ENCODE results near the gene ZNF490.
A peak's percentile ranks its signal among the peaks of the same experiment; 100 is the strongest.
"Not testable (repeated sequence)": the region's sequence is repeated elsewhere in the genome, so short reads cannot be mapped to it uniquely, and the experiment has no call there.

Gene ZNF490

GRCh38 chr19:12567951-12568350 lies 42.7 kb downstream of the ZNF490 start:
- H3K36me3 ChIP-seq (ENCODE audit: insufficient read depth, low read length) = no peaks in the 10 kb centered on the region
- H3K4me3 ChIP-seq (ENCODE audit: low read depth in 1 of 2, low read length in 2 of 2) = no peak overlapping the region
- no peaks in the 10 kb centered on the region for H3K9me3 ChIP-seq (ENCODE audit: low read length)
- no peak overlapping the region for H3K27ac ChIP-seq (ENCODE audit: low read depth, low read length)
- H3K9ac ChIP-seq (ENCODE audit: low read length) = no peak overlapping the region
- no peaks in the 10 kb centered on the region for H3K27me3 ChIP-seq (ENCODE audit: control insufficient read depth in 1 of 2, insufficient read depth in 2 of 2, low read length in 2 of 2)
- H3K4me1 ChIP-seq (ENCODE audit: insufficient read depth, low read length) = no peaks in the 10 kb centered on the region

GRCh38 chr19:12566380-12566779 lies 44.2 kb downstream of the ZNF490 start:
- not testable (repeated sequence) for H3K27ac ChIP-seq (ENCODE audit: low read depth, low read length); H3K9ac ChIP-seq (ENCODE audit: low read length); H3K4me3 ChIP-seq (ENCODE audit: low read depth in 1 of 2, low read length in 2 of 2); H3K36me3 ChIP-seq (ENCODE audit: insufficient read depth, low read length); H3K27me3 ChIP-seq (ENCODE audit: control insufficient read depth in 1 of 2, insufficient read depth in 2 of 2, low read length in 2 of 2); H3K9me3 ChIP-seq (ENCODE audit: low read length); H3K4me1 ChIP-seq (ENCODE audit: insufficient read depth, low read length)

- Histone ChIP-seq H3K27ac (ENCODE audit: low read depth, low read length) (peak overlapping the region; percentile 55), H3K4me1 (ENCODE audit: insufficient read depth, low read length) (no peaks in the 10 kb centered on the region), H3K9me3 (ENCODE audit: low read length) (no peaks in the 10 kb centered on the region), H3K36me3 (ENCODE audit: insufficient read depth, low read length) (no peaks in the 10 kb centered on the region), H3K4me3 (ENCODE audit: low read depth in 1 of 2, low read length in 2 of 2) (no peak overlapping the region), H3K27me3 (ENCODE audit: control insufficient read depth in 1 of 2, insufficient read depth in 2 of 2, low read length in 2 of 2) (no peaks in the 10 kb centered on the region), H3K9ac (ENCODE audit: low read length) (no peak overlapping the region)
Observed at GRCh38 chr19:12564016-12564664, 46.5 kb downstream of the ZNF490 start.

DNA sequence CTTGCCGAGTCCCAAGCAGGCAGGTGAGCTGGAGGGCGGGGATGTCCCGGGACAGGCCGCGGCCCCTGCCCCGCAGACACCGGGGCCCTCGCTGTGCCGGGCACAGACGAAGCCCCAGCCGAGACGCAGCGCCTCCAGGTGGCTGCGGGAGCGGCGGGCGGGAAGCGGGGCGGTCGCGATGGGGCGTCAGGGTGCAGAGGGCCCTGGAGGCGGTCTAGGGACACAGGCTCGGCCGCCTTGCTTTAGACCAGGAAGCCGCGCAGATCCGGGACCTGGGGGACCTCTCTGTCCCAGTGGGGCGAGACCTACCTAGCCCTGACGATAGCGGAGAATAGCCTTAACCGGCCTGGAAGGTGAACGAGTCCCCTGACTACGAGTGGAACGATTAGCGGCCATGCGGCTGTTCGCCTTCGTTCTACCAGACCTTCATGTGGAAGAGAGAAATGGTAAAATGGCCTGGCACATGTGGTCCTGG lies 55.1 kb downstream of the ZNF490 start:
- H3K4me3 ChIP-seq (ENCODE audit: low read depth in 1 of 2, low read length in 2 of 2) = no peak overlapping the region
- H3K27ac ChIP-seq (ENCODE audit: low read depth, low read length) = no peak overlapping the region

DNA sequence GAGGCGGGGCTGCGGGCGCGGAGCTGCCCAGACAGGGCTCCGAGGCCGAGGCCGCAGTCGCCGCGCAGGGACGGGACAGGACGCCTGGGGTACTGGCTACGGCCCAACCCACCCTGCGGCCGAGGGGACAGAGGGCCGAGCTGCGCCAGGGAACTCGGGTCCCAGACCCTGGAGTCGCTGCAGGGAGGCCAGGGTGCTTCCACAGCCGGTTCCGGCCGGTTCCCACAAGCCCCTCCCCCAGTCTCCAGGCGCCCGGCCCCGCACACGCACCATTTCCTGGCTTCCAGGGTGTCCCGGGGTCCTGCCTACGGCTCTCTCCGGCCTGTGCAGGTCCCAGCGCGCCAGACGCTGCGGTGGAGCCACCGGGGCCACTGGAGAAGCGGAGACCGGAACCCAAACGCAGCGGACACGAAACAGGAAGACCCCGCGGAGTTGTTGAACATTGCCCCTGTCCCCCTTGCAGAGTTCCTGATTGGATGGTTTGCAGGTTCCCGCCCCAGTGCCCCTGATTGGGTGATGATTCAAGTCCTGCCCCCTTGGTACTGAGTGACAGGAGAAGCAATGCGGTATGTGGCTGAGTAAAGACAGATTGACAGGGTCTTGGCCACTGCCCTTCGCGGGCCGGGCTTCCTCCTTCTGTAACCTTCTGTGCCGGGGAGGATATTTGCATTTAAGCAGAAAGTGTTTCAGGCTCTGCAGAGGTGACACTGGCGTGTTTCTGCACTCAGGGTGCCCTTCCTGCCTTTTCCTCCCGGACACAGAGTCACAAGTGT lies 59.4 kb downstream of the ZNF490 start, which contains the start of gene ZNF564:
TSS of gene ZNF564 (minus strand) at position 423 of the 773 bp plus-strand sequence. CDS start at position 273, 150 bp downstream.
- no peaks in the 10 kb centered on the region for H3K9me3 ChIP-seq (ENCODE audit: low read length)
- peak within 1 kb of the TSS; percentile 99 for H3K27ac ChIP-seq (ENCODE audit: low read depth, low read length)
- peak within 1 kb of the TSS; percentile 93 to 95 for H3K4me3 ChIP-seq (ENCODE audit: low read depth in 1 of 2, low read length in 2 of 2)
- no peaks in the 10 kb centered on the region for H3K36me3 ChIP-seq (ENCODE audit: insufficient read depth, low read length)
- H3K27me3 ChIP-seq (ENCODE audit: control insufficient read depth in 1 of 2, insufficient read depth in 2 of 2, low read length in 2 of 2) = no peaks in the 10 kb centered on the region
- H3K9ac ChIP-seq (ENCODE audit: low read length) = peak within 1 kb of the TSS; percentile 88
- H3K4me1 ChIP-seq (ENCODE audit: insufficient read depth, low read length) = peaks cover 22% of the 10 kb centered on the region

More for the DNA sequence above, 55.1 kb downstream of the ZNF490 start:
- peaks cover 4% of the 10 kb centered on the region for H3K4me1 ChIP-seq (ENCODE audit: insufficient read depth, low read length)
- no peaks in the 10 kb centered on the region for H3K36me3 ChIP-seq (ENCODE audit: insufficient read depth, low read length)
- H3K9ac ChIP-seq (ENCODE audit: low read length) = no peak overlapping the region
- no peaks in the 10 kb centered on the region for H3K9me3 ChIP-seq (ENCODE audit: low read length)
- no peaks in the 10 kb centered on the region for H3K27me3 ChIP-seq (ENCODE audit: control insufficient read depth in 1 of 2, insufficient read depth in 2 of 2, low read length in 2 of 2)

GRCh38 chr19:12546903-12547302 lies 63.7 kb downstream of the ZNF490 start:
- Histone ChIP-seq H3K27me3 (ENCODE audit: control insufficient read depth in 1 of 2, insufficient read depth in 2 of 2, low read length in 2 of 2) (no peaks in the 10 kb centered on the region), H3K36me3 (ENCODE audit: insufficient read depth, low read length) (no peaks in the 10 kb centered on the region), H3K27ac (ENCODE audit: low read depth, low read length) (no peak overlapping the region), H3K9ac (ENCODE audit: low read length) (no peak overlapping the region), H3K4me3 (ENCODE audit: low read depth in 1 of 2, low read length in 2 of 2) (no peak overlapping the region), H3K4me1 (ENCODE audit: insufficient read depth, low read length) (peaks cover 17% of the 10 kb centered on the region), H3K9me3 (ENCODE audit: low read length) (no peaks in the 10 kb centered on the region)

GRCh38 chr19:12546068-12546467 lies 64.5 kb downstream of the ZNF490 start:
- no peak overlapping the region for H3K27ac ChIP-seq (ENCODE audit: low read depth, low read length)
- H3K27me3 ChIP-seq (ENCODE audit: control insufficient read depth in 1 of 2, insufficient read depth in 2 of 2, low read length in 2 of 2) = no peaks in the 10 kb centered on the region
- H3K4me3 ChIP-seq (ENCODE audit: low read depth in 1 of 2, low read length in 2 of 2) = no peak overlapping the region
- no peak overlapping the region for H3K9ac ChIP-seq (ENCODE audit: low read length)
- H3K36me3 ChIP-seq (ENCODE audit: insufficient read depth, low read length) = no peaks in the 10 kb centered on the region
- H3K4me1 ChIP-seq (ENCODE audit: insufficient read depth, low read length) = peaks cover 17% of the 10 kb centered on the region
- H3K9me3 ChIP-seq (ENCODE audit: low read length) = no peaks in the 10 kb centered on the region

- no peak overlapping the region for H3K9ac ChIP-seq (ENCODE audit: low read length)
- no peak overlapping the region for H3K4me3 ChIP-seq (ENCODE audit: low read depth in 1 of 2, low read length in 2 of 2)
- H3K4me1 ChIP-seq (ENCODE audit: insufficient read depth, low read length) = peaks cover 15% of the 10 kb centered on the region
- H3K36me3 ChIP-seq (ENCODE audit: insufficient read depth, low read length) = peaks cover 3% of the 10 kb centered on the region
- no peaks in the 10 kb centered on the region for H3K27me3 ChIP-seq (ENCODE audit: control insufficient read depth in 1 of 2, insufficient read depth in 2 of 2, low read length in 2 of 2)
- H3K27ac ChIP-seq (ENCODE audit: low read depth, low read length) = no peak overlapping the region
- no peaks in the 10 kb centered on the region for H3K9me3 ChIP-seq (ENCODE audit: low read length)
Observed at GRCh38 chr19:12545267-12545666, 65.3 kb downstream of the ZNF490 start.

DNA sequence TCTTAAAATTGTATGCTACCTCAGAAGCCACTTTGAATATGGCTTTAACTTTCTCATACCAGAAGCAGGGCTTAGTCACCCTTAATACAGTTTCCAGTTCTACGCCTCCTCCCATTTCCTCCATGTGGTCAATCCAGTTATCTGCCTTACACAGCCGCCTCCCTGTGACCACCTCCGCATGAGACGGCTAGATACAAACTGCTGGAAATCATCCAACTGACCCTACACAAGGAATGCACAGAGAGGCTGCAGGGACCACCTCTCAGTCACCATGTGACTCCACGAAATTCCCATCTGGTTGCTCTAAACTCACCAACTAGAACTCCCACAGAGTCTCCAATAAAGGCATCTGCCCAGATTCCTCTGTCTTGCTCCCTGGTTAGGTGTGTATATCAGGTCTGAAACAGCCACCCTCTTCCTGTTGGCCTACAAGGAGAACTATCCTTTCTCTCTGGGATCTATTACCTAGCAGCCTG lies 66.2 kb downstream of the ZNF490 start:
- H3K27ac ChIP-seq (ENCODE audit: low read depth, low read length) = no peak overlapping the region
- peaks cover 7% of the 10 kb centered on the region for H3K36me3 ChIP-seq (ENCODE audit: insufficient read depth, low read length)
- H3K9ac ChIP-seq (ENCODE audit: low read length) = no peak overlapping the region
- peaks cover 7% of the 10 kb centered on the region for H3K4me1 ChIP-seq (ENCODE audit: insufficient read depth, low read length)
- no peaks in the 10 kb centered on the region for H3K27me3 ChIP-seq (ENCODE audit: control insufficient read depth in 1 of 2, insufficient read depth in 2 of 2, low read length in 2 of 2)
- H3K4me3 ChIP-seq (ENCODE audit: low read depth in 1 of 2, low read length in 2 of 2) = no peak overlapping the region
- H3K9me3 ChIP-seq (ENCODE audit: low read length) = no peaks in the 10 kb centered on the region

- Histone ChIP-seq H3K36me3 (ENCODE audit: insufficient read depth, low read length) (peaks cover 7% of the 10 kb centered on the region), H3K4me1 (ENCODE audit: insufficient read depth, low read length) (peaks cover 1% of the 10 kb centered on the region), H3K4me3 (ENCODE audit: low read depth in 1 of 2, low read length in 2 of 2) (no peak overlapping the region), H3K9ac (ENCODE audit: low read length) (no peak overlapping the region), H3K27ac (ENCODE audit: low read depth, low read length) (no peak overlapping the region), H3K27me3 (ENCODE audit: control insufficient read depth in 1 of 2, insufficient read depth in 2 of 2, low read length in 2 of 2) (no peaks in the 10 kb centered on the region), H3K9me3 (ENCODE audit: low read length) (no peaks in the 10 kb centered on the region)
Observed at GRCh38 chr19:12543855-12544254, 66.8 kb downstream of the ZNF490 start.
